ENCODE data around the gene SPANXB1.
"Not testable (repeated sequence)": the region's sequence is repeated elsewhere in the genome, so short reads cannot be mapped to it uniquely, and the experiment has no call there.

DNA sequence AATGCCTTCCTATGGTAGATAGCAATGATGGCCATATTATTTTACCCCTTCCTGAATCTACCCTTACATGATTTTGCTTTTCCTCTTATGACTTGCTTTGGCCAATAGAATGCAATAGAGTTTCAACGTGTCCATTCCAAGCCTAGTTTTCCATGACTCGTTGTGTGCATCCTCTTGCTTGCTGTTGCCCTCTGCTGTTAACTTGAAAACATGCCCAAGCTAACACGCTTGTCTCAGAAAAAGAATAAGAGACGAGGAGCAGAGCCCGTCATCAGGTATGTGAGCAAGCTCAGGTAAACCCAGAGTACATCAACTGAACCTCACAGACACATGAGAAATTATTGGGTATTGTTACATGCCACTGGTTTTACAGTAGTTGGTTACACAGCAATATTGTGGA, 49.7 kb downstream of the SPANXB1 start:
- TF ChIP-seq POLR2AphosphoS5 (IDR thresholded peaks at IDR 0.05; ENCODE audit: insufficient read depth in 1 of 2, low read depth in 1 of 2); POLR2A (IDR thresholded peaks at IDR 0.05): not testable (repeated sequence)
- TF ChIP-seq, protein P1, sequence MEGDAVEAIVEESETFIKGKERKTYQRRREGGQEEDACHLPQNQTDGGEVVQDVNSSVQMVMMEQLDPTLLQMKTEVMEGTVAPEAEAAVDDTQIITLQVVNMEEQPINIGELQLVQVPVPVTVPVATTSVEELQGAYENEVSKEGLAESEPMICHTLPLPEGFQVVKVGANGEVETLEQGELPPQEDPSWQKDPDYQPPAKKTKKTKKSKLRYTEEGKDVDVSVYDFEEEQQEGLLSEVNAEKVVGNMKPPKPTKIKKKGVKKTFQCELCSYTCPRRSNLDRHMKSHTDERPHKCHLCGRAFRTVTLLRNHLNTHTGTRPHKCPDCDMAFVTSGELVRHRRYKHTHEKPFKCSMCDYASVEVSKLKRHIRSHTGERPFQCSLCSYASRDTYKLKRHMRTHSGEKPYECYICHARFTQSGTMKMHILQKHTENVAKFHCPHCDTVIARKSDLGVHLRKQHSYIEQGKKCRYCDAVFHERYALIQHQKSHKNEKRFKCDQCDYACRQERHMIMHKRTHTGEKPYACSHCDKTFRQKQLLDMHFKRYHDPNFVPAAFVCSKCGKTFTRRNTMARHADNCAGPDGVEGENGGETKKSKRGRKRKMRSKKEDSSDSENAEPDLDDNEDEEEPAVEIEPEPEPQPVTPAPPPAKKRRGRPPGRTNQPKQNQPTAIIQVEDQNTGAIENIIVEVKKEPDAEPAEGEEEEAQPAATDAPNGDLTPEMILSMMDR (IDR thresholded peaks at IDR 0.05): not testable (repeated sequence)

Measured in vagina (tissue), 2 donors.